OCI-LY7 (cell line): ENCODE measurements around the gene NCK2. TPM values are rescaled to one million over a fixed set of nuclear protein-coding genes. Genes with fewer than 3 reads are reported as not detected.

Experiments
- BruUV-seq: library from RNA; stranded (reverse); fragments of 400-500 nt; replicated peaks from 2 replicates; lab custom pipeline; 2021; lab: Mats Ljungman, UMichigan
- CTCF ChIA-PET: fragments of 300-600 bp; sonication (Branson Sonifier 250); formaldehyde crosslinking; loops from one replicate; lab custom pipeline; 2022; ENCODE audit warnings: antibody characterized with exemption; ENCODE audit not compliant: unreplicated experiment; lab: Charles Lee
- POLR2A ChIA-PET: fragments of 300-600 bp; sonication (Branson Sonifier 250); formaldehyde crosslinking; loops from one replicate; lab custom pipeline; 2022; ENCODE audit warnings: antibody characterized with exemption; lab: Charles Lee
- DNase-seq: peaks from one replicate; pipeline ENCODE4 v3.0.0-alpha.2; 2015; ENCODE audit warnings: low spot score
- H2AFZ ChIP-seq: fragments of 200-600 bp; sonication (generic), shearing (Covaris generic); 2 replicates; pipeline ENCODE4 v1.6.1; 2014; ENCODE audit warnings: mild to moderate bottlenecking, antibody characterized with exemption, low read length, moderate library complexity
- H3K27ac ChIP-seq: fragments of 200-600 bp; sonication (generic); 2 replicates; pipeline ENCODE4 v1.5.1; 2014; ENCODE audit warnings: mixed run types, low read depth, mild to moderate bottlenecking, moderate library complexity, low read length, inconsistent platforms; ENCODE audit not compliant: poor library complexity, severe bottlenecking
- H3K36me3 ChIP-seq: fragments of 200-600 bp; sonication (generic); 2 replicates; pipeline ENCODE4 v1.6.1; 2014; ENCODE audit warnings: mild to moderate bottlenecking, antibody characterized with exemption, low read length, moderate library complexity, mixed read lengths; ENCODE audit not compliant: insufficient read depth
- H3K4me1 ChIP-seq: fragments of 200-600 bp; sonication (generic); 2 replicates; pipeline ENCODE4 v1.5.1; 2014; ENCODE audit warnings: mild to moderate bottlenecking, low read length; ENCODE audit not compliant: insufficient read depth, poor library complexity, severe bottlenecking
- H3K4me2 ChIP-seq: fragments of 200-600 bp; sonication (generic); 2 replicates; pipeline ENCODE4 v1.6.1; 2014; ENCODE audit warnings: mild to moderate bottlenecking, low read length
- H3K4me3 ChIP-seq: fragments of 200-600 bp; sonication (generic); 2 replicates; pipeline ENCODE4 v1.5.1; 2014; ENCODE audit warnings: mild to moderate bottlenecking, low read depth, low read length; ENCODE audit not compliant: poor library complexity, severe bottlenecking
- H3K79me2 ChIP-seq: fragments of 200-600 bp; sonication (generic); 2 replicates; pipeline ENCODE4 v1.6.1; 2016; ENCODE audit warnings: low read depth, mild to moderate bottlenecking, low read length, moderate library complexity, mixed read lengths; ENCODE audit not compliant: insufficient read depth
- H3K9me2 ChIP-seq: fragments of 200-600 bp; sonication (generic); 2 replicates; pipeline ENCODE4 v1.6.1; 2016; ENCODE audit warnings: mild to moderate bottlenecking, low read length, mixed read lengths; ENCODE audit not compliant: insufficient read depth
- H3K9me3 ChIP-seq: fragments of 200-600 bp; sonication (generic); 2 replicates; pipeline ENCODE4 v1.6.1; 2014; ENCODE audit warnings: mild to moderate bottlenecking, mixed run types, low read length, mixed read lengths
- H4K20me1 ChIP-seq: fragments of 200-600 bp; sonication (generic); 2 replicates; pipeline ENCODE4 v1.6.1; 2014; ENCODE audit warnings: mild to moderate bottlenecking, antibody characterized with exemption, low read length, moderate library complexity, mixed read lengths; ENCODE audit not compliant: insufficient read depth
- CTCF ChIP-seq: fragments of 200-600 bp; sonication (generic); conservative IDR thresholded peaks from 2 replicates; pipeline ENCODE4 v1.5.1; 2014; ENCODE audit warnings: mild to moderate bottlenecking, antibody characterized with exemption, low read length, moderate library complexity, mixed read lengths
- EZH2phosphoT487 ChIP-seq: fragments of 200-600 bp; sonication (generic); IDR thresholded peaks from 2 replicates; pipeline ENCODE4 v1.6.1; 2018; ENCODE audit warnings: low read depth, borderline replicate concordance, mild to moderate bottlenecking, mixed run types, antibody characterized with exemption, low read length, moderate library complexity, mixed read lengths
- intact Hi-C: fragments of 100-400 bp; cut with micrococcal nuclease; formaldehyde crosslinking; loops from one replicate; pipeline ENCODE4 v1.10.0; 2022; ENCODE audit not compliant: unreplicated experiment
- total RNA-seq, 2 experiments: library from RNA; depleted of rRNA in 1 of 2; stranded (reverse); fragments of >200 nt in 1 of 2; shearing (Covaris generic) in 1 of 2; gene quantifications; 2 replicates each; pipeline ENCODE4 v1.2.3, GENCODE V29; 2014 to 2022

Gene NCK2
- total RNA-seq, 2 experiments from 2014 or later: 23.4 to 34.2 TPM

GRCh38 chr2:105917226-105917625, 172.5 kb downstream of the NCK2 start:
- Histone ChIP-seq H4K20me1 (no peaks in the 10 kb centered on the region), H3K36me3 (no peaks in the 10 kb centered on the region), H3K4me2 (no peak overlapping the region), H3K4me3 (no peak overlapping the region), H3K4me1 (peaks cover 14% of the 10 kb centered on the region), H3K9me3 (peaks cover 8% of the 10 kb centered on the region; the same call in 1 of the 2 replicates), H3K79me2 (no peaks in the 10 kb centered on the region), H3K27ac (no peak overlapping the region), H2AFZ (no peak overlapping the region), H3K9me2 (no peaks in the 10 kb centered on the region)
- DNase-seq: no peak
- intact Hi-C loops: no loop called here
- CTCF ChIA-PET: no interaction called here
- no TSS peak for BruUV-seq
- POLR2A ChIA-PET: no interaction called here
- TF ChIP-seq CTCF (no peak), EZH2phosphoT487 (no peak)

GRCh38 chr2:105917688-105918087, 173.0 kb downstream of the NCK2 start:
- no peak overlapping the region for H3K27ac ChIP-seq

More at GRCh38 chr2:105917688-105918087, 173.0 kb downstream of the NCK2 start:
- BruUV-seq: no TSS peak
- Histone ChIP-seq H3K9me3 (peaks cover 12% of the 10 kb centered on the region; the same call in 1 of the 2 replicates), H4K20me1 (no peaks in the 10 kb centered on the region), H3K36me3 (no peaks in the 10 kb centered on the region), H2AFZ (no peak overlapping the region), H3K79me2 (no peaks in the 10 kb centered on the region), H3K4me2 (no peak overlapping the region), H3K4me1 (peaks cover 14% of the 10 kb centered on the region), H3K4me3 (no peak overlapping the region), H3K9me2 (no peaks in the 10 kb centered on the region)
- intact Hi-C loops: no loop called here
- ChIA-PET CTCF (no interaction called here), POLR2A (no interaction called here)
- TF ChIP-seq CTCF (no peak), EZH2phosphoT487 (no peak)
- no peak for DNase-seq
